SHP77 treated with DMSO at 0.1 percent for 48 hours (cell line): ENCODE measurements around the gene TOP3B.

Experiments
- DNase-seq: peaks from one replicate; lab custom pipeline; 2025; lab: John Stamatoyannopoulos, UW

Gene TOP3B

DNA sequence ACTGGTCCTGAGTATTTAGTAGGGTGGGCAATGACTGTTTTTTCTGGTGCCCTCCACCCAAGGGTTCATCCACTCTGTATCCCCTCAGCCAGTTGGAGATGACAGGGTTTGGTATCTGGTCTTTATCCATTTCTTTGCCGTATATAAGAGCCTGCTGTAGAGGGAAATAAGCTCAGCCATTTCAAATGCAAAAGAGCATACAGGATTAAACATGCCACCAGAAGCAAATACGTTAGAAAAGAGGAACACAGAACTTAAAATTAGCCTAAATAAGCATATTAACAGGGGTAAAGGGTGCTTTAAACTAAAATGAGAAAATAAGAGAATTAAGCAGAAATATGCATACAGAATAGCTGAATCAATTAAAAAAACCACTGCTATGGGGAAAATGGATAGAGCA is 27.8 kb upstream of the TOP3B start:
- DNase-seq = no peak

DNA sequence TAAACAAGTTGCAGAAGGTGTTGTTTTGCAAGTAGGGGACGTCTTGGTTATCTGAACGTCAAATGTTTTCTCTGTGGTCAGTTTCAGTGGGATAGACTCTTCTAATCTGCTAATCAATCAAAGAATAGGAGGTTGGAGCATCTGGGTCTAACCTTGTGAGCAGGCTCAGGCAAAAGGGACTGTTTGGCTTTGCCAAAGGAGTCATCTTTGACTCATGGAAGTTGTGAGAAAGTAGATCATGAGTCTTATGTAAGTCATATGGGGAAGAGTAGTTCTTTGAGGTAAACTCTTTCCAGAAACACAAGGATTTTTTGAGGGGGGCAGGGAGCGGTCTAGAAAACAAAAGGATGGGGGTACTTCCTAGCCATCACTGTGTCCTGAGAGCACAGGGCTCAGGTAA is 27.1 kb upstream of the TOP3B start:
- DNase-seq = no peak

DNA sequence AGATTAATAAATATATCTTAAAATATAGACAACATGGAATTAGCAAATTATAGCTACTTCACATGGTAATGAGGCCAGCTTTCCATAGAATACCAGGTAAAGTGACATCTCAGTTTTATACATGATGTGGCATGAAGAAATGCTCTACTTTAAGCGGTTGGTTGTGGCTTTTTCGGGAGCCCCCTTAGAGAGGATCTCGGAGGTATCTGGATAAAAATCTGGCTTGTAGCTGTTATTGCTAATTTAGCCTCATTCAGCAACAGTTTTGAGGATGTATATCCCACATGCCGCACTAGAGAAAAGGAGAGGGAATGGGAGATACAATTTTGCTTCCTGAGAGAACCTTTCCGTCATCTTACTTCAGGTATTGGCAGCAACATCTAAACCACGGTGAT is 24.0 kb upstream of the TOP3B start:
- no peak for DNase-seq

DNA sequence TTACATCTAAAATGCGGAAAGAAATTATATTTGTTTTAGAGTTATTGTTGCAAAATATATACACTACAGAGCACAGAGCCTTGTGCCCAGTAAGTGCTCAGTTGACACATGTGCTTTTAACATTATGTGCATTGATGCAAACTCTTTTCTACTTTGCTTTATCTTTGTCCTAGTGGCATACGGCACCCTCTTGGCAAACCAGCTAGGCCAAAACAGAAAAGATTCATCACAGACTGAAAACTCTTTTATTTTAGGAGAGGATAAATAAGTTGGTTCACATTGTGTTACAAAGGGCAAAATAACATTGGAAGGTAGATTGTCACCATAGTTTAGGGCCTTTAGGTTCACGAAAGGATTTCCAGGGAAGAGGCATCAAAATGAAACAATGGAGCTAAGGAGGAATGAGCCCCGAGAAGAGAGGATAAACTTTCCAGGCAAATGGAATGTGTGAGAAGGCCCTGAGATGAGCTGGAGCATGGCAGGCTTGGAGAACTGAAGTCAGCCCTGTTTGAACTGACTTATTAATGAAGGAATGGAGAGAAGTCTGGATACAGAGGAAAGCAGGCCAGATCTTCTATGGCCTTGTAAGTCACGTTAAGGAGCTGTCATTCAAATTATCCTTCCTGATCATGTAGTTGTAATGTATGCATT is 23.5 kb upstream of the TOP3B start:
- no peak for DNase-seq

DNA sequence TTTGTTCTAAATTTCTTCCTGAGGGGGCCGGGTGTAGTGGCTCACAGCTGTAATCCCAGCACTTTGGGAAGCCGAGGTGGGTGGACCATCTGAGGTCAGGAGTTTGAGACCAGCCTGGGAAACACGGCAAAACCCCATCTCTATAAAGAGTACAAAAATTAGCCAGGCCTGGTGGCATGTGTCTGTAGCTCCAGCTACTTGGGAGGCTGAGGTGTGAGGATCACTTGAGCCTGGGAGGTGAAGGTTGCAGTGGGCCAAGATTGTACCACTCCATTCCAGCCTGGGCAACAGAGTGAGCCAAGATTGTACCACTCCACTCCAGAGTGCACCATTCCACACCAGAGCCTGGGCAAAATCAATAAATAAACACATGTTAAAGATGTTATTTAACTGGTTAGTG is 20.6 kb upstream of the TOP3B start:
- DNase-seq = no peak

DNA sequence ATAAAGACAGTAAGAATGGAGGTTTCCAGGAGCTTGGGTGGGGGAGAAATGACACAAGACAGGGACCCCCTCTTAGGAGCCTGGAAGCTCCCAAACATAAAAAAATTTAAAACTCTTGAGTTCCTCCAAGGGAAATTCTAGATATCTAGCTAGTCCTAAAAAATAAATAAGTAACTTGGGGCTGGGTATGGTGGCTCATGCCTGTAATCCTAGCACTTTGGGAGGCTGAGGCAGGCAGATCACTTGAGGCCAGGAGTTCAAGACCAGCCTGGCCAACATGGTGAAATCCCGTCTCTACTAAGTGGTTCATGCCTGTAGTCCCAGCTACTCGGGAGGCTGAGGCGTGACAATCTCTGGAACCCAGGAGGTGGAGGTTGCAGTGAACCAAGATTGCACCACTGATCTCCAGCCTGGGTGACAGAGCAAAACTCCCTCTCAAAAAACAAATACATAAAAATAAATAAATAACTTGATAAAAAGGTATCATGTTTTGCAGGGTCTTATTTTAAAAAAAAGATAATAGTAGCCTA is 20.0 kb upstream of the TOP3B start:
- DNase-seq = no peak

DNA sequence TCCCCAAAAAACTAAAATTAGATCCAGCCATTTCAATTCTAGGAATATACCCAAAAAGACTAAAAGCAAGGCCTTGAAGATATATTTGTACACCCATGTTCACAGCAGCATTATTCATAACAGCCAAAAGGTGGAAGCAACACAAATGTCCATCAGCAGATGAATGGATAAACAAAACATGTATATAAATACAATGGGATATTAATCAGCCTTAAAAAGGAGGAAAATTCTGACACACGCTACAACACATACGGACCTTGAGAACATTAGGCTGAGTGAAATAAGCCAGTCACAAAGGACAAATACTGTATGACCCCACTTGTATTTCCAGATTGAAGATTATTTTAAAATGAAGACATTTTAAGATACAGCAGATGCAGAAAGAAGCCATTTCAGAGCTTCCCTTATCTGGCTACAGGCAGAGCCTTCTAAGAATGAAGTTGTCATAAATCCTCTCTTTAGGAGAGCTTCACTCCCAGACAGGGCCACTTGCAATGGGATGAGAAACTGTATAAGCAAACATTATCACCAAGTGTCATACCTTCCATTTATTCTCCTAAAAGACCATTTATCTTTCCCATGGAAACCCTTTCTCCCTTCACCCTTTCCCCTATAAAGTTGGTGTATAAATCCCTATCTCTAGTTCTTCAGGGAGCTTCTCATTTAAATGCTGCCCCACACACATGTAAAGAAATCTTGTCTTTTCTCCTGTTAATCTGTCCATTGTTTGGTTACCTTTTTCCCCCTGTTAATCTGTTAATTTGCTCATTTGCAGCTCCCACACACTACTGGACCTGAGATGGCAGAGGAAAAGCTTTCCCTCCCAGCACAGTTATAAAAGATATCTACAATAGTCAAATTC is 19.3 kb upstream of the TOP3B start:
- DNase-seq = no peak

DNA sequence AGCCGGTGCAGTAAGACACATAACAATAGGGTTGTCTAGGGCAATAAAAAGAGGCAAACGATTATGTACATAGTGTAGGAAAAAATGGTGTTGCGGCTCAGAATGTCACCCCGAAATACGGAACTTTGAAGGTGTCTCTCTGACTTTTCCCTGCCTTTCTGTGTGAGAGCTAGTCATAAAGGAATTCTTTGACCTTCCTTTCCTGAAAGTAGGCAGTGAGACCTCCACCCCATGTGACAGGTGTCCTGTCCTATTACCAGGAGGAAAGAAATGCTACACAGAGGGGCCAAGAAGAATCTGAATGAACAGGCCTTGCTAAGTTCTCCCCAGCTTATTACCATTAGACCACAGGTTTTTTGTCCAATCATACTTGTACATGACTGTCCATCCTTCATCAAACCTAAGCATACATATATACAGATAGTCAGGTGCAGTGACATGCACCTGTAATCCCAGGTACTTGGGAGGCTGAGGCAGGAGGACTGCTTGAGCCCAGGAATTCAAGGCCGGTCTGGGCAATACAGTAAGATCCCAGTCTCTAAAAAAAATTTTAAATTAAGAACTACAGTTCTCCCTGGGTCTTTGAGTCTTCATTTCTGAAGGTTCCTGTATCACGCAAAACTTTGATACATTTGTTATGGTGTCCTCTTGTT is 16.1 kb upstream of the TOP3B start:
- no peak for DNase-seq

DNA sequence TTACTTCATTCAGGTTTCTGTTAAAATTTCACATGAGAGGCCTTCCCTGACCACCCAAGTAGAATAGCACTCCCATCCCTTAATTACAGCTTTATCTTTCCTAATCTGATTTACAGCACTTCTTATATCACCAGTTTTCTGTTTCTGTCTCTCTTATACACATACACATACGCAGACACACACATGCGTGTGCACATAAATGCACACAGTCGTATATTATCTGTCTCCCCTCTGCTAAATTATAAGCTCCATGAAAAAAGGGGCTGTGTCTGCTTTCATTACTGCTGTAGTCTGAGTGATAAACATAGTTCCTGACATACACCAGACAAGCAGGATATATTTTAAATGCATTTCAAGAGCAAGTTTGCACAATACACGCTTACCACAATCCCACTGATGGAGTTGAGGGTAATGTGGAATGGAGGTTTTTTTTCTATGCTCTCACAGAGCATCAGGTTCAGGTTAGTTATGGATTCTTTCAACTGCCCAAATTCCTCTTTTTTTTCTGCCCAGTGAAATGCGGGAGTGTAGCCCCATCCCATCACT is 13.7 kb upstream of the TOP3B start:
- no peak for DNase-seq

DNA sequence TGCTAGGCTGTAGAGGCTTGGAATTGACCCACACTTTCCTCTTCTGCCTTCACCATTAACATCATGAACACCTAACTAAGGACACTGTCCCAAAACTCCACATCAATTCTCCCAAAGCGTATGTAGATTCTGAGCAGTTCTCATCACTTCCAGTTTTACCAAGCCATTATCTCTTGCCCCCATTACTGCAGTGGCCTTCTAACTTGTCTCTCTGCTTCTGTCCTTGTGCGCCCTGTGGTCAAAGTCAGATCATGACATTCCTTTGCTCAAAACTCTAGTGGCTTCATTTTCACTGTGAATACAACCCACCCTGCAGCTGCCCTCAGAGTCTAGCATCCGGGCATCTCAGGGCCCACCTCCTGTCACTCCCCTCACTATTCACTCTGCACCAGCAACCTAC is 13.1 kb upstream of the TOP3B start:
- no peak for DNase-seq

DNA sequence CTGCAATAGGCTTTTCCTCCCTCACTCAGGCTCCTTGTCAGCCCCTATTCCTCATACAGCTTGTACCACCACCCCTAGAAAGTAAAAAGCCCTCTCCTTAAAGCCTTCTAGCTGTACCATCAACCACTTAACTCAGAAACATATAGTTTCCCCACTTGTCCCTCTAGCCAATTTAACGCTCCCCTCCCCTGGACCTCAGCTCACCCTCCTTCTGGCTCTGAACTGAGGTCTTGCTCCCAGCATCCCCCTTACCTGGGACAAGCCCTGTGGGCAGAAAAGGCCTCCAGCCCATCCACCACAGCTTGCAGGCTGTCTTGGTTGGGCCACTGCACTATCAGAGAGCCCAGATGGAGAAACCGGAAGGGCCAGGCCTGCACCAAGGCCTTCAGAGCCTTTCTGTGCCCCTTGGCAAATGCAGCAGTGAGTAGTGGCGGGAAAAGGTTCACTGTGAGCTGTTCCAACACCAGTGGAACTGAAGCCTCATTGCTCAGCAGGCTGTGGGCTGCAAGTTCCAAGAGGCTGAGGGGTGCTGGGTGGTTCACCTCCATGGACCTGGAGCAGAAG is 12.4 kb upstream of the TOP3B start:
- DNase-seq = no peak

DNA sequence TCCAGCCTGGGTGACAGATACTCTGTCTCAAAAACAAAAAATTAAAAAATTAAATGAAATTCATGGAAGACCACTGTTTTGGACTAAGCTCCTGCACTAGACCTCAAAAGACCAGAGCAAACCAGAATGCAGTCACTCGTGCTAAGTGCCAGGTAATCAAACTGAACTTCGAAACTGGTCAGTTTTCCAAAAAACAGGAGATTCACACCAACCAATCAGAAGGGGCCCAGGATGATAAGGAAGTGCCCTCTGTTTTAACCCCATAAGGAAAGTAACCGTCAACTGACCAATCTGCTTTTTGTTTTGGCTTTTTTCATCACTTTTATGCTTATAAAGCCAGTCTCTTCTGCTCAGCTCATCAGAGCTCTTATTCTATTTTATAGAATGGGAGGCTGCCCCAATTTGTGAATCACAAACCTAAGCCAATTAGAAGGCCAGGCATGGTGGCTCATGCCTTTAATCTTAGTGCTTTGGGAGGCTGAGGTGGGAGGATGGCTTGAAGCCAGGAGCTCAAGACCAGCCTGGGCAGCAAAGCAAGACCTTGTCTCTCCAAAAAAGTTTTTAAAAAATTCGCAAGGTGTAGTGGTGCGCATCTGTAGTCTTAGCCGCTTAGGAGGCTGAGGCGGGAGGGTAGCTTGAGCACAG is 10.1 kb upstream of the TOP3B start:
- DNase-seq = no peak

DNA sequence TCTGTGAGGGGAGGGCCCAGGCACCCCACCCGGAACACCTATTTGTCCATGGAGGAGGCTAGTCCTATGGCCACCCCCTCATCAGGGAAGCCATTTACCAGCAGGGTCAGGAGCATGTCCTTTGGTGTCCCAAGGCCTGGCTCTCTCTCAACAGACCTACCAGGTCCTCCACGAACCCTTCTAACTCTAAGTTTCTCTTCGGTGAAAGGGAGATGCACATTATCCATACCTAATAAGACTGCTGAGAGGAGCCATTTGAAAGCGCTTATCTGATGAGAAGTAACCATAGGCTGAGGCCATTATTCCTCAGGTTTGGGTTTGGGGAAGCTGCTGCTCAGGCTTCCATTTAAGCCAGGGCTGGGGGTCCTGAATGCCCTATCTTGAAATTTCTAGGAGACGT is 9.2 kb upstream of the TOP3B start:
- no peak for DNase-seq

DNA sequence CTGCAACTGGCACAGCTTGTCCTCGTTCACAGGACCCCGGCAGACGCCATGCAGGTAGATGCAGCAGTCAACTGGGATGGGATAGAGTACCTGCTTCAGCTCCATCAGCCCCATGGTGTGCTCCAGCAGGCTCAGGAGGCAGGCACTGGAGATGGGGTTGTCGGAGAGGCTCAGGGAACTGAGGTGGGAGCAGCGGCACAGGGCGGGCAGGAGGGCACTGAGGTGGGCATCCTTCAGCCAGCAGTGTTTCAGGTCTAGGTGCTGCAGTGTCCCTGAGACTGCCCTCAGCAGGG is 8.7 kb upstream of the TOP3B start:
- no peak for DNase-seq

DNA sequence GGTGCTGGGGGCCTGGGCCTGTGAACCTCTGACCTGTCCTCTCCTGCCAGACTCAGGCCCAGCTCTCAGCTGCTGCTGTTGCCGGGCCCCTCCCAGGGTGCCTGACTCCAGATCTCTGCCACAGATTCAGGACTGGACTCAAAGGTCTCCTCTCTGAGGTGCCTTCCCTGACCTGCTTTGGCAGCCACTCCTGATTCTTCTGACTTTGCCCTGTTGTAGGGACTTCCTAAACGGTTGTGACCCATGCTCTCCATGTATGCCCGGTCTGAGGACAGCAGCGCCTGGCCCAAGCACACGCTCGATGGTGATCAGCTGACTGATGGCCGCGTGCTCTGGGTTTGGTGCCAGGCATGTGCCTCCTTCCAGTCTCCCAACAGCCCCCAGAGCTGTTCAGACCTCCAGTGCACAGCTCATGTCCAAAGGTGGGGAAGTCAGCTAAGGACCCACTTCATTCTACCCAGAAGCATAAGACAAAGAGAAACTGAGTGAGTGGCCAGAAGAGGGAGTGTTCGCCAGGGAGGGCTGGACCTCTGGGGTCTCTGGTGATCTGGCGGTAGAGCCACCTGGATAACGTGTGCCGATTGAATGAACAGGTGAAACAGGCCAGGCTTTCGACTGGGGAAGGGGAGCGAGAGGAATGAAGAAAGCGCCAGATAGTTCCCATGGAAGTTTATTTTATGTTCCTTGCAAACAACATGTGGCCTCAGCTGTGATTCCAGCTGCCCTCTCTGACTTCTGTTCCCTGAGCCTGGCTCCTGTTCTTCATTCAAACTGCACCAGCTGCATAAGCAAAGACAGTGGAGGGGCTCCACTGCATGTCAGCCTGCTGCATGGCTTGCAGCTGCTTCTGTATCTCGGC is 8.1 kb upstream of the TOP3B start:
- no peak for DNase-seq

DNA sequence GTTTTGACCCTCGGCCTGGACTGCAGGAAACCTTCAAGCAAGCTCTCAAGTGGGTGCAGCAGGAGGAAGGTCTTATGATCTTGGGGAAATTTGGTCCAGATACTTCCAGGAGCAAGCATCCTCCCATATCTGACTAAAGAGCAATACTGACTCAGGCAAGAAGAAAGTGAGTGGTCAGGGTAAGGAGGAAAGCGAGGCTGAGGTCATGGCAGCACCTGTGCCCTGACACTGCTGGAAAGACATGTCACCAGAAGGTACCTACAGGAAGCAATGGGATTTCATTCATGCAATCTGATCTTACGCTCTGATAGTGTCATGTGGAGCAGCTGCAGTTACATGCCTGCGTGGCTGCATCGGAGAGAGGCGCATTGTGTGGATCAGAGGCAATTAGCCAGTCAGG is 6.5 kb upstream of the TOP3B start:
- DNase-seq = no peak

DNA sequence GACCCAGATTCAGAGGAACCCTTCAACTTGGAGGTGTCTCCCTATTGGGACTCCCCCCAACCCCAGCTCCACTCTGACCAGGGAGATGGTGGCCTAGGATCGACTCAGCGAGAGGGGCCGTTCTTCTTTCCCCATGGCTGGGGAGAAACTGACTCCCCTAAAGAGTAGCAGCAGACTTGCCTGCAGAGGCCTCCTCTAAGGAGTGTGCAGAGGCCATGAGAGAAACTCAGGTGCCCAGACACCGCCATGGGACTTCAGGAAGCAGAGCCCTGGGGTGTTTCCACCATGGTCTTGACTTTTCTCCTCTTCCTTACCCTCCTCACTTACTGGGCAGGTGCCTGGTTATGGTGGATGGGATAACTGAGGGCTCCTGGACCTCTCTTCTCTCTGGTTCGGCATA is 2.6 kb upstream of the TOP3B start:
- DNase-seq = no peak

DNA sequence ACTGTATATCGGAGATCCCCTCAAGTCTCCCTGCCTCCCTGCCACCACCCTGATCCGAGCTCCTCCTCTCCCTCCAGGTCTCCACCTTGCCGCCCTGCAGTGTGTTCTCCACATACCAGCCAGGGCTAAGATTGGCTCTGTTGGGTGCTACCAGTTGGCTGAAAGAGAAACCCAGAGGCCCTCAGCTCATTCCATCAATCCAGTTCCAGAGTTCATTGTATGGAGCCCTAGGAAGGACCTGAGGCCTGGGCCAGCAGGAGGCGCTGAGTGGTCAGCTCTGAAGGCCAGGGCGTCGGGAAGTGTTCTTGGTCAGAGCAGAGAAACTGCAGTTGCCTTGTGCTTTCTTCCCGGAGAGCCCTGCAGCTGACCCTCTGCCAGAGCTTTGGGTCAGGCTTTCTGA is 2.2 kb upstream of the TOP3B start:
- no peak for DNase-seq

DNA sequence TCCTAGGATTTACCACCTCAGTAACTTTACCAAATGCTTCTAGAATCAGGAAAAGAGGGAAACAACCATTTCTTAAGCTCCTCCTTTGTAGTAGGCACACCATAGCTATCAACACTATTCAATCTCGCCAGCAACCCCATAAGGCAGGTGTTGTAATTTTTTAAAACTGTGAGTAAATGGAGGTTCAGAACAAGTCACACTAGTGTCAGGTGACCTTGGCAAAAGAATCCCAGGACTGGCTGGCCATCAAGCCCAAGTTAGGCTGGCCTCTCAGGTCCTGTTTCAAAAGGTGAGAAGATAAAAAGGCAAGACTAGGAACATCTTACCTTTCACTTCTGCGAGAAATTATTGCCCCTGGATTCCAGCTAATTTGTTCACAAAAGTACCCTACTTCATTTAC is 713 bp downstream of the TOP3B start:
- no peak for DNase-seq

DNA sequence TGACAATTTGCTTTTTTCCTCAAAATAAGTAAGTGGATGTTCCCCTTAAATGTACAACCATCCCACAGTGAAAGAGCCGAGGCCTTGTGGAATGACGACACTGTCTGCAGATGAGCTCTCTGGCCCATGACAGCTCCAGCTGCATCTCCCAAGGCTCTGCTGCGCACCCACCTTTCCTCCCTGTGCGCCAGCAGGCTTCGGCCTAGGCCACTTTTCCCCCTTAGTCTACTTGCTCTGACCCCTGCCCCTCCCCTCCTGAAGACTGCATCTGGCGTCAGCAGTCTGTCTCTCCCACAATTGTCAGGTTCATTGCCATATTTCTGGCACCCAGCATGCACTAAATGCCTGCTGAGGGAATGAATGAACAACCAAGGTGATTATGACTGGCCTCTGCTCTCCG is 2.0 kb downstream of the TOP3B start:
- no peak for DNase-seq
